ENCODE results near the gene GRM2.

- no peak for TF ChIP-seq NFRKB (IDR thresholded peaks at IDR 0.05)
- TF ChIP-seq ELF4 (IDR thresholded peaks at IDR 0.05), result no peak
- TF ChIP-seq SUZ12 (IDR thresholded peaks at IDR 0.05), result no peak
- no peak for TF ChIP-seq SP1 (IDR thresholded peaks at IDR 0.05)
- no peak for TF ChIP-seq FOXM1 (IDR thresholded peaks at IDR 0.05; ENCODE audit: borderline replicate concordance)
- TF ChIP-seq HDGF (IDR thresholded peaks at IDR 0.05; ENCODE audit: borderline replicate concordance), result no peak
- TF ChIP-seq ZNF384 (IDR thresholded peaks at IDR 0.05), result no peak
Observed at GRCh38 chr3:51678641-51679040, 28.2 kb upstream of the GRM2 start.
